ENCODE data around the gene MFSD12.

DNA sequence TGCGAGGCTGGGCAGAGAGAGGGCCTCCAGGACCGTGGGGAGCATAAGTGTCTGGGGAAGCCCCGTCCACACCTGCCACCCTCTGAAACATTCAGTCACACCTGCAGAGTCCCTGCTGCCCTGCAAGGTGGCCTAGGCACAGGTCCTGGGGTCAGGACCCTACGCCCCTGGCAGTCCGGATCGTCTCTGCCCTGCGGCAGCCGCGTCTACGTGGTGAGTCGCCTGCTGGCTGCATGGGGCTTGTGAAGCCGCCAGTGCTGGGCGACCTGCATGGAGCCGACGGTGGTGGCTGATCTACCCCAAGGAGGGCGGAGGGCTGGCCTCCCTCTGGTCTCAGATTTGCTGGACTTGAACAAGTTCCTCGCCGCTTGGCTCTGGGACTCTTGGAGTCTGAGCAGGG is 38.3 kb downstream of the MFSD12 start:
- TF ChIP-seq, protein P1, sequence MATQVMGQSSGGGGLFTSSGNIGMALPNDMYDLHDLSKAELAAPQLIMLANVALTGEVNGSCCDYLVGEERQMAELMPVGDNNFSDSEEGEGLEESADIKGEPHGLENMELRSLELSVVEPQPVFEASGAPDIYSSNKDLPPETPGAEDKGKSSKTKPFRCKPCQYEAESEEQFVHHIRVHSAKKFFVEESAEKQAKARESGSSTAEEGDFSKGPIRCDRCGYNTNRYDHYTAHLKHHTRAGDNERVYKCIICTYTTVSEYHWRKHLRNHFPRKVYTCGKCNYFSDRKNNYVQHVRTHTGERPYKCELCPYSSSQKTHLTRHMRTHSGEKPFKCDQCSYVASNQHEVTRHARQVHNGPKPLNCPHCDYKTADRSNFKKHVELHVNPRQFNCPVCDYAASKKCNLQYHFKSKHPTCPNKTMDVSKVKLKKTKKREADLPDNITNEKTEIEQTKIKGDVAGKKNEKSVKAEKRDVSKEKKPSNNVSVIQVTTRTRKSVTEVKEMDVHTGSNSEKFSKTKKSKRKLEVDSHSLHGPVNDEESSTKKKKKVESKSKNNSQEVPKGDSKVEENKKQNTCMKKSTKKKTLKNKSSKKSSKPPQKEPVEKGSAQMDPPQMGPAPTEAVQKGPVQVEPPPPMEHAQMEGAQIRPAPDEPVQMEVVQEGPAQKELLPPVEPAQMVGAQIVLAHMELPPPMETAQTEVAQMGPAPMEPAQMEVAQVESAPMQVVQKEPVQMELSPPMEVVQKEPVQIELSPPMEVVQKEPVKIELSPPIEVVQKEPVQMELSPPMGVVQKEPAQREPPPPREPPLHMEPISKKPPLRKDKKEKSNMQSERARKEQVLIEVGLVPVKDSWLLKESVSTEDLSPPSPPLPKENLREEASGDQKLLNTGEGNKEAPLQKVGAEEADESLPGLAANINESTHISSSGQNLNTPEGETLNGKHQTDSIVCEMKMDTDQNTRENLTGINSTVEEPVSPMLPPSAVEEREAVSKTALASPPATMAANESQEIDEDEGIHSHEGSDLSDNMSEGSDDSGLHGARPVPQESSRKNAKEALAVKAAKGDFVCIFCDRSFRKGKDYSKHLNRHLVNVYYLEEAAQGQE (IDR thresholded peaks at IDR 0.05), result no peak
- no peak for TF ChIP-seq YY1 (IDR thresholded peaks at IDR 0.05)
- no peak for TF ChIP-seq EGR1 (IDR thresholded peaks at IDR 0.05; ENCODE audit: low read depth in 2 of 2)
- TF ChIP-seq, protein P2, sequence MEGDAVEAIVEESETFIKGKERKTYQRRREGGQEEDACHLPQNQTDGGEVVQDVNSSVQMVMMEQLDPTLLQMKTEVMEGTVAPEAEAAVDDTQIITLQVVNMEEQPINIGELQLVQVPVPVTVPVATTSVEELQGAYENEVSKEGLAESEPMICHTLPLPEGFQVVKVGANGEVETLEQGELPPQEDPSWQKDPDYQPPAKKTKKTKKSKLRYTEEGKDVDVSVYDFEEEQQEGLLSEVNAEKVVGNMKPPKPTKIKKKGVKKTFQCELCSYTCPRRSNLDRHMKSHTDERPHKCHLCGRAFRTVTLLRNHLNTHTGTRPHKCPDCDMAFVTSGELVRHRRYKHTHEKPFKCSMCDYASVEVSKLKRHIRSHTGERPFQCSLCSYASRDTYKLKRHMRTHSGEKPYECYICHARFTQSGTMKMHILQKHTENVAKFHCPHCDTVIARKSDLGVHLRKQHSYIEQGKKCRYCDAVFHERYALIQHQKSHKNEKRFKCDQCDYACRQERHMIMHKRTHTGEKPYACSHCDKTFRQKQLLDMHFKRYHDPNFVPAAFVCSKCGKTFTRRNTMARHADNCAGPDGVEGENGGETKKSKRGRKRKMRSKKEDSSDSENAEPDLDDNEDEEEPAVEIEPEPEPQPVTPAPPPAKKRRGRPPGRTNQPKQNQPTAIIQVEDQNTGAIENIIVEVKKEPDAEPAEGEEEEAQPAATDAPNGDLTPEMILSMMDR (IDR thresholded peaks at IDR 0.05; ENCODE audit: low read depth, low read length, missing input control), result no peak
- TF ChIP-seq RAD21 (IDR thresholded peaks at IDR 0.05), result no peak
- no peak for TF ChIP-seq JUND (IDR thresholded peaks at IDR 0.05)
- TF ChIP-seq, protein P3, sequence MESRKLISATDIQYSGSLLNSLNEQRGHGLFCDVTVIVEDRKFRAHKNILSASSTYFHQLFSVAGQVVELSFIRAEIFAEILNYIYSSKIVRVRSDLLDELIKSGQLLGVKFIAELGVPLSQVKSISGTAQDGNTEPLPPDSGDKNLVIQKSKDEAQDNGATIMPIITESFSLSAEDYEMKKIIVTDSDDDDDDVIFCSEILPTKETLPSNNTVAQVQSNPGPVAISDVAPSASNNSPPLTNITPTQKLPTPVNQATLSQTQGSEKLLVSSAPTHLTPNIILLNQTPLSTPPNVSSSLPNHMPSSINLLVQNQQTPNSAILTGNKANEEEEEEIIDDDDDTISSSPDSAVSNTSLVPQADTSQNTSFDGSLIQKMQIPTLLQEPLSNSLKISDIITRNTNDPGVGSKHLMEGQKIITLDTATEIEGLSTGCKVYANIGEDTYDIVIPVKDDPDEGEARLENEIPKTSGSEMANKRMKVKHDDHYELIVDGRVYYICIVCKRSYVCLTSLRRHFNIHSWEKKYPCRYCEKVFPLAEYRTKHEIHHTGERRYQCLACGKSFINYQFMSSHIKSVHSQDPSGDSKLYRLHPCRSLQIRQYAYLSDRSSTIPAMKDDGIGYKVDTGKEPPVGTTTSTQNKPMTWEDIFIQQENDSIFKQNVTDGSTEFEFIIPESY (IDR thresholded peaks at IDR 0.05), result no peak
- TF ChIP-seq, protein P4, sequence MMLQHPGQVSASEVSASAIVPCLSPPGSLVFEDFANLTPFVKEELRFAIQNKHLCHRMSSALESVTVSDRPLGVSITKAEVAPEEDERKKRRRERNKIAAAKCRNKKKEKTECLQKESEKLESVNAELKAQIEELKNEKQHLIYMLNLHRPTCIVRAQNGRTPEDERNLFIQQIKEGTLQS (IDR thresholded peaks at IDR 0.05), result no peak

Data from liver (tissue), 3 donors.